MM.1S (cell line): ENCODE measurements around the gene AQP10.
"Not testable (repeated sequence)": the region's sequence is repeated elsewhere in the genome, so short reads cannot be mapped to it uniquely, and the experiment has no call there.

Experiments used
- DNase-seq: peaks from one replicate; pipeline ENCODE4 v3.0.0-alpha.2; 2015
- H2AFZ ChIP-seq: fragments of 300-600 bp; sonication (generic); 2 replicates; pipeline ENCODE4 v1.6.0; 2016; ENCODE audit warnings: antibody characterized with exemption, low read length
- H3F3A ChIP-seq: fragments of 300-600 bp; sonication (generic); 2 replicates; pipeline ENCODE4 v1.6.1; 2016; ENCODE audit warnings: mild to moderate bottlenecking, antibody characterized with exemption, low read length, moderate library complexity, mixed read lengths; ENCODE audit not compliant: insufficient read depth
- H3K27ac ChIP-seq: fragments of 300-600 bp; sonication (generic); 2 replicates; pipeline ENCODE4 v1.5.1; 2016; ENCODE audit warnings: mild to moderate bottlenecking, low read length
- H3K27me3 ChIP-seq: fragments of 300-600 bp; sonication (generic); replicated peaks from 2 replicates; pipeline ENCODE4 v1.6.0; 2016; ENCODE audit warnings: low read length; ENCODE audit not compliant: insufficient read depth
- H3K36me3 ChIP-seq: fragments of 300-600 bp; sonication (generic); replicated peaks from 2 replicates; pipeline ENCODE4 v1.6.1; 2016; ENCODE audit warnings: mild to moderate bottlenecking, low read length, mixed read lengths; ENCODE audit not compliant: insufficient read depth
- H3K4me1 ChIP-seq: fragments of 300-600 bp; sonication (generic); 2 replicates; pipeline ENCODE4 v1.6.1; 2016; ENCODE audit warnings: low read length, mixed read lengths
- H3K4me2 ChIP-seq: fragments of 300-600 bp; sonication (generic); 2 replicates; pipeline ENCODE4 v1.6.0; 2016; ENCODE audit warnings: low read depth, low read length
- H3K4me3 ChIP-seq: fragments of 300-600 bp; sonication (generic); 2 replicates; pipeline ENCODE4 v1.5.1; 2016; ENCODE audit warnings: low read length, mixed read lengths
- H3K79me2 ChIP-seq: fragments of 300-600 bp; sonication (generic); 2 replicates; pipeline ENCODE4 v1.6.1; 2016; ENCODE audit warnings: mixed run types, low read length, mixed read lengths
- H3K9ac ChIP-seq: fragments of 300-600 bp; sonication (generic); 2 replicates; pipeline ENCODE4 v1.6.1; 2016; ENCODE audit warnings: low read length, mixed read lengths
- H3K9me2 ChIP-seq: fragments of 300-600 bp; sonication (generic); replicated peaks from 2 replicates; pipeline ENCODE4 v1.6.1; 2016; ENCODE audit warnings: mild to moderate bottlenecking, low read length, mixed read lengths; ENCODE audit not compliant: insufficient read depth
- H3K9me3 ChIP-seq: fragments of 300-600 bp; sonication (generic); replicated peaks from 2 replicates; pipeline ENCODE4 v1.6.1; 2016; ENCODE audit warnings: mild to moderate bottlenecking, low read length, mixed read lengths; ENCODE audit not compliant: insufficient read depth
- H4K20me1 ChIP-seq: fragments of 300-600 bp; sonication (generic); 2 replicates; pipeline ENCODE4 v1.6.1; 2016; ENCODE audit warnings: mild to moderate bottlenecking, low read length, moderate library complexity, mixed read lengths; ENCODE audit not compliant: insufficient read depth
- CTCF ChIP-seq: fragments of 300-600 bp; sonication (generic); IDR thresholded peaks from 2 replicates; pipeline ENCODE4 v1.5.1; 2016; ENCODE audit warnings: antibody characterized with exemption, low read length, mixed read lengths
- EZH2 ChIP-seq: fragments of 300-600 bp; sonication (generic); optimal IDR thresholded peaks from 2 replicates; pipeline ENCODE3; 2017; ENCODE audit warnings: low read depth, mild to moderate bottlenecking, antibody characterized with exemption, low read length, mixed read lengths
- EZH2phosphoT487 ChIP-seq: fragments of 300-600 bp; sonication (generic); IDR thresholded peaks from 2 replicates; pipeline ENCODE4 v1.6.1; 2018; ENCODE audit warnings: antibody characterized with exemption, low read length

The AQP10 gene

GRCh38 chr1:154361357-154361756, 40.5 kb downstream of the AQP10 start:
- no peak for DNase-seq
- H3F3A ChIP-seq = no peaks in the 10 kb centered on the region
- no peaks in the 10 kb centered on the region for H3K36me3 ChIP-seq
- H3K4me2 ChIP-seq = no peak overlapping the region
- H3K9me3 ChIP-seq = no peaks in the 10 kb centered on the region
- H3K79me2 ChIP-seq = no peaks in the 10 kb centered on the region
- H3K4me1 ChIP-seq = no peaks in the 10 kb centered on the region
- no peak overlapping the region for H3K4me3 ChIP-seq
- no peak for TF ChIP-seq EZH2
- no peak for TF ChIP-seq CTCF
- no peak for TF ChIP-seq EZH2phosphoT487
- no peaks in the 10 kb centered on the region for H3K9me2 ChIP-seq
- no peak overlapping the region for H3K9ac ChIP-seq
- no peak overlapping the region for H2AFZ ChIP-seq
- no peaks in the 10 kb centered on the region for H4K20me1 ChIP-seq
- no peaks in the 10 kb centered on the region for H3K27me3 ChIP-seq
- H3K27ac ChIP-seq = no peak overlapping the region

GRCh38 chr1:154371436-154371835, 50.5 kb downstream of the AQP10 start:
- Histone ChIP-seq H4K20me1 (no peaks in the 10 kb centered on the region), H3K9me3 (no peaks in the 10 kb centered on the region), H3F3A (no peaks in the 10 kb centered on the region), H3K27ac (no peak overlapping the region), H3K36me3 (no peaks in the 10 kb centered on the region), H3K27me3 (no peaks in the 10 kb centered on the region), H3K4me3 (no peak overlapping the region), H3K9ac (no peak overlapping the region), H3K4me2 (no peak overlapping the region), H3K4me1 (no peaks in the 10 kb centered on the region), H2AFZ (no peak overlapping the region), H3K79me2 (no peaks in the 10 kb centered on the region), H3K9me2 (no peaks in the 10 kb centered on the region)
- DNase-seq = no peak
- TF ChIP-seq EZH2 (no peak), EZH2phosphoT487 (no peak), CTCF (no peak)

GRCh38 chr1:154373777-154374357, 53.0 kb downstream of the AQP10 start:
- not testable (repeated sequence) for H3K36me3 ChIP-seq, H4K20me1 ChIP-seq, H3K4me1 ChIP-seq, H3K9me2 ChIP-seq, H3K79me2 ChIP-seq, H3K9ac ChIP-seq, H3K4me2 ChIP-seq, H3K27me3 ChIP-seq, H3F3A ChIP-seq, H3K4me3 ChIP-seq, DNase-seq, H2AFZ ChIP-seq, H3K27ac ChIP-seq, H3K9me3 ChIP-seq
